GM12878 (cell line): ENCODE results near the gene LGI4. TPM values are rescaled to one million over a fixed set of nuclear protein-coding genes. Genes with fewer than 3 reads are reported as not detected.

ENCODE experiments used
- ATF7 ChIP-seq: fragments of 450-650 bp; IDR thresholded peaks from 2 replicates; pipeline ENCODE4 v1.6.1; 2016; ENCODE audit warnings: low read depth, mild to moderate bottlenecking
- BACH1 ChIP-seq: fragments of 450-650 bp; IDR thresholded peaks from 2 replicates; pipeline ENCODE4 v1.6.1; 2017; ENCODE audit warnings: mild to moderate bottlenecking, borderline replicate concordance
- BHLHE40 ChIP-seq, 2 experiments: fragments of 450-650 bp in 1 of 2; IDR thresholded peaks; 2 replicates each; pipeline ENCODE4 v1.6.1; 2011 to 2017; ENCODE audit warnings: low read depth in 2 of 2, borderline replicate concordance in 1 of 2, improper control_type of control experiment in 1 of 2, low read length in 1 of 2, mild to moderate bottlenecking in 1 of 2
- CHD2 ChIP-seq: IDR thresholded peaks from 2 replicates; pipeline ENCODE4 v1.6.1; 2011; ENCODE audit warnings: low read depth, low read length, improper control_type of control experiment, borderline replicate concordance
- CREM ChIP-seq: IDR thresholded peaks from 2 replicates; pipeline ENCODE4 v1.6.1; 2014; ENCODE audit warnings: antibody characterized with exemption, low read depth
- KDM1A ChIP-seq: fragments of 200-600 bp; sonication (generic); IDR thresholded peaks from 2 replicates; pipeline ENCODE4 v1.6.1; 2016; ENCODE audit warnings: borderline replicate concordance
- KLF5 ChIP-seq: fragments of 450-650 bp; IDR thresholded peaks from 2 replicates; pipeline ENCODE4 v1.6.1; 2014; ENCODE audit warnings: mild to moderate bottlenecking; ENCODE audit not compliant: partially characterized antibody
- POU2F2 ChIP-seq: IDR thresholded peaks from 3 replicates; pipeline ENCODE4 v1.6.1; 2011; ENCODE audit warnings: low read depth, mild to moderate bottlenecking, low read length, borderline replicate concordance
- RB1 ChIP-seq: fragments of 450-650 bp; formaldehyde crosslinking; IDR thresholded peaks from 2 replicates; pipeline ENCODE4 v1.6.1; 2017; ENCODE audit warnings: mild to moderate bottlenecking, borderline replicate concordance
- RELA ChIP-seq: fragments of 450-650 bp; IDR thresholded peaks from 2 replicates; pipeline ENCODE4 v1.8.0; 2014; ENCODE audit warnings: borderline replicate concordance; ENCODE audit not compliant: partially characterized antibody
- SMARCA5 ChIP-seq: fragments of 450-650 bp; IDR thresholded peaks from 2 replicates; pipeline ENCODE4 v1.6.1; 2017; ENCODE audit warnings: mild to moderate bottlenecking
- STAT3 ChIP-seq: IDR thresholded peaks from 2 replicates; pipeline ENCODE4 v1.6.1; 2011; ENCODE audit warnings: low read depth, low read length, improper control_type of control experiment
- YY1 ChIP-seq: IDR thresholded peaks from 2 replicates; pipeline ENCODE4 v1.6.1; 2011; ENCODE audit warnings: low read depth, mild to moderate bottlenecking, low read length
- ZBED1 ChIP-seq: IDR thresholded peaks from 2 replicates; pipeline ENCODE4 v1.6.1; 2016; ENCODE audit warnings: borderline replicate concordance
- ZNF217 ChIP-seq: fragments of 450-650 bp; IDR thresholded peaks from 2 replicates; pipeline ENCODE4 v1.6.1; 2017; ENCODE audit warnings: antibody characterized with exemption, mild to moderate bottlenecking
- ZNF24 ChIP-seq: fragments of 450-650 bp; IDR thresholded peaks from 2 replicates; pipeline ENCODE4 v1.6.1; 2017; ENCODE audit warnings: antibody characterized with exemption, mild to moderate bottlenecking
- ZNF274 ChIP-seq: IDR thresholded peaks from one replicate; pipeline ENCODE4 v1.8.0; 2011; ENCODE audit not compliant: insufficient read length, insufficient read depth
- polyA plus RNA-seq, 11 experiments: library from polyadenylated mRNA; depleted of rRNA in 4 of 11; unstranded in 6 of 11; stranded (reverse) in 5 of 11; fragments of >200 nt; fragmentation: Nextera tagmentation in 4 of 11; fragmentation: Illumina TruSeq in 1 of 11; extraction: Ambion mirVana in 4 of 11; extraction: Trizol in 1 of 11; gene quantifications; 1 replicate in 1 of 11; 2 replicates in 10 of 11; pipeline versions ENCODE4 v1.2.1 to v1.2.3, GENCODE V29; 2011 to 2016; ENCODE audit warnings: inconsistent platforms in 2 of 11, missing spikeins in 2 of 11, low read depth in 1 of 11
- total RNA-seq, 4 experiments: library from RNA; depleted of rRNA in 3 of 4; stranded (reverse); fragments of >200 nt in 3 of 4; fragmentation: Illumina TruSeq in 1 of 4; extraction: Trizol in 1 of 4; gene quantifications; 2 replicates each; pipeline versions ENCODE4 v1.2.1 to v1.2.3, GENCODE V29; 2013 to 2021
- TF ChIP-seq, protein P1 (sequence below): fragments of 450-650 bp; IDR thresholded peaks from 2 replicates; pipeline ENCODE4 v1.6.1; 2017; ENCODE audit warnings: mild to moderate bottlenecking, moderate library complexity
- TF ChIP-seq, protein P2 (sequence below): fragments of 450-650 bp; formaldehyde crosslinking; IDR thresholded peaks from 2 replicates; pipeline ENCODE4 v1.5.0; 2022; ENCODE audit warnings: mild to moderate bottlenecking, missing genetic modification characterization
- TF ChIP-seq, protein P3 (sequence below): fragments of 450-650 bp; IDR thresholded peaks from 2 replicates; pipeline ENCODE4 v1.6.1; 2017; ENCODE audit warnings: mild to moderate bottlenecking, moderate library complexity

The LGI4 gene
- total and polyA plus RNA-seq, 10 of the 15 experiments (the other 5 are each of a cell fraction or from before 2014, with no cell fraction given), result 0.11 TPM; not detected in 9

DNA sequence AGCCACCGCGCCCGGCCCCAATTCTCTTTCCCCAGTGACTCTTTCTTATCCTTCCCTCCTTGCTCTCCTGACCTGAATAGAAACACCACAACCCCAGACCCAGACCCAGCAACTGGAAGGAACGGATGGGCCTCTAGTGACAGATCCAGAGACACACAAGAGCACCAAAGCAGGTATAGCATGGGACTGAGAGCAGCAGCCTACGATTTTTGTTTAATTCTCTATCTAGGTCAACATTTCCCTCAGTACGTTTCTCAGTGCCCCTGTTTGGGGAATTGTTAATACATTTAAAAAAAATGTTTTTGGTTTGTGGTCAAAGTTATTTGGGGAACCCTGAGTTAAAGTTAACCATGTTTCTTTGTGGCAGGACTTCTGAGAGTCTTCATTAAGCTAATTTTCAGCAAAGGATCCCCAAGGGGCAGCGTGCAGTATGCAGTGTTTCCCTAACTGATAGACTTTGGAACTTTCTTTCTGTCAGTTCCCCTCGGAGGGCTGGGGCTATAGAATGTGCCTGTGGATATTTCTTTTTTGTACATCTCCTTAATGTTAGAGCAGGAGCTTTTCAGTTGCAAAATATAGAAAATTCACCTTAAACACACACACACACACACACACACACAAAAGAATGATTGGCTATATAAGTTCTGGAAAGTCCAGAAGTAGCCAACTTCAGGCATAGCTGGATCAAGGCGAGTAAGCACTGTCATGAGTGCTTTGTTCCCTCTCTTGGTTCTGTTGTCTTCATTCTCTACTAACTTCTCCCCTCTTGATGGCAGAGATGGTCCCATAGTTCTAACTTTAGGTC is 26.0 kb upstream of the LGI4 start (continued):
- TF ChIP-seq, protein P1, sequence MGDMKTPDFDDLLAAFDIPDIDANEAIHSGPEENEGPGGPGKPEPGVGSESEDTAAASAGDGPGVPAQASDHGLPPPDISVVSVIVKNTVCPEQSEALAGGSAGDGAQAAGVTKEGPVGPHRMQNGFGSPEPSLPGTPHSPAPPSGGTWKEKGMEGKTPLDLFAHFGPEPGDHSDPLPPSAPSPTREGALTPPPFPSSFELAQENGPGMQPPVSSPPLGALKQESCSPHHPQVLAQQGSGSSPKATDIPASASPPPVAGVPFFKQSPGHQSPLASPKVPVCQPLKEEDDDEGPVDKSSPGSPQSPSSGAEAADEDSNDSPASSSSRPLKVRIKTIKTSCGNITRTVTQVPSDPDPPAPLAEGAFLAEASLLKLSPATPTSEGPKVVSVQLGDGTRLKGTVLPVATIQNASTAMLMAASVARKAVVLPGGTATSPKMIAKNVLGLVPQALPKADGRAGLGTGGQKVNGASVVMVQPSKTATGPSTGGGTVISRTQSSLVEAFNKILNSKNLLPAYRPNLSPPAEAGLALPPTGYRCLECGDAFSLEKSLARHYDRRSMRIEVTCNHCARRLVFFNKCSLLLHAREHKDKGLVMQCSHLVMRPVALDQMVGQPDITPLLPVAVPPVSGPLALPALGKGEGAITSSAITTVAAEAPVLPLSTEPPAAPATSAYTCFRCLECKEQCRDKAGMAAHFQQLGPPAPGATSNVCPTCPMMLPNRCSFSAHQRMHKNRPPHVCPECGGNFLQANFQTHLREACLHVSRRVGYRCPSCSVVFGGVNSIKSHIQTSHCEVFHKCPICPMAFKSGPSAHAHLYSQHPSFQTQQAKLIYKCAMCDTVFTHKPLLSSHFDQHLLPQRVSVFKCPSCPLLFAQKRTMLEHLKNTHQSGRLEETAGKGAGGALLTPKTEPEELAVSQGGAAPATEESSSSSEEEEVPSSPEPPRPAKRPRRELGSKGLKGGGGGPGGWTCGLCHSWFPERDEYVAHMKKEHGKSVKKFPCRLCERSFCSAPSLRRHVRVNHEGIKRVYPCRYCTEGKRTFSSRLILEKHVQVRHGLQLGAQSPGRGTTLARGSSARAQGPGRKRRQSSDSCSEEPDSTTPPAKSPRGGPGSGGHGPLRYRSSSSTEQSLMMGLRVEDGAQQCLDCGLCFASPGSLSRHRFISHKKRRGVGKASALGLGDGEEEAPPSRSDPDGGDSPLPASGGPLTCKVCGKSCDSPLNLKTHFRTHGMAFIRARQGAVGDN, result no peak
- TF ChIP-seq POU2F2 (no peak), SMARCA5 (no peak), ZNF217 (no peak), ZBED1 (no peak), KDM1A (no peak), CREM (no peak), CHD2 (no peak), ZNF274 (no peak), YY1 (no peak), RB1 (no peak), ATF7 (no peak), BACH1 (no peak; the same call in 1 of the 2 replicates), KLF5 (no peak), STAT3 (no peak), RELA (no peak), ZNF24 (peak; percentile 76; the same call in 1 of the 2 replicates), BHLHE40 (IDR thresholded peaks at IDR 0.05; ENCODE audit: borderline replicate concordance in 1 of 2, low read depth in 2 of 2, low read length in 1 of 2) (peak; percentile 45 to 55; a peak in 3 of 4 replicates)
- TF ChIP-seq, protein P2, sequence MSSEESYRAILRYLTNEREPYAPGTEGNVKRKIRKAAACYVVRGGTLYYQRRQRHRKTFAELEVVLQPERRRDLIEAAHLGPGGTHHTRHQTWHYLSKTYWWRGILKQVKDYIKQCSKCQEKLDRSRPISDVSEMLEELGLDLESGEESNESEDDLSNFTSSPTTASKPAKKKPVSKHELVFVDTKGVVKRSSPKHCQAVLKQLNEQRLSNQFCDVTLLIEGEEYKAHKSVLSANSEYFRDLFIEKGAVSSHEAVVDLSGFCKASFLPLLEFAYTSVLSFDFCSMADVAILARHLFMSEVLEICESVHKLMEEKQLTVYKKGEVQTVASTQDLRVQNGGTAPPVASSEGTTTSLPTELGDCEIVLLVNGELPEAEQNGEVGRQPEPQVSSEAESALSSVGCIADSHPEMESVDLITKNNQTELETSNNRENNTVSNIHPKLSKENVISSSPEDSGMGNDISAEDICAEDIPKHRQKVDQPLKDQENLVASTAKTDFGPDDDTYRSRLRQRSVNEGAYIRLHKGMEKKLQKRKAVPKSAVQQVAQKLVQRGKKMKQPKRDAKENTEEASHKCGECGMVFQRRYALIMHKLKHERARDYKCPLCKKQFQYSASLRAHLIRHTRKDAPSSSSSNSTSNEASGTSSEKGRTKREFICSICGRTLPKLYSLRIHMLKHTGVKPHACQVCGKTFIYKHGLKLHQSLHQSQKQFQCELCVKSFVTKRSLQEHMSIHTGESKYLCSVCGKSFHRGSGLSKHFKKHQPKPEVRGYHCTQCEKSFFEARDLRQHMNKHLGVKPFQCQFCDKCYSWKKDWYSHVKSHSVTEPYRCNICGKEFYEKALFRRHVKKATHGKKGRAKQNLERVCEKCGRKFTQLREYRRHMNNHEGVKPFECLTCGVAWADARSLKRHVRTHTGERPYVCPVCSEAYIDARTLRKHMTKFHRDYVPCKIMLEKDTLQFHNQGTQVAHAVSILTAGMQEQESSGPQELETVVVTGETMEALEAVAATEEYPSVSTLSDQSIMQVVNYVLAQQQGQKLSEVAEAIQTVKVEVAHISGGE, result no peak
- TF ChIP-seq, protein P3, sequence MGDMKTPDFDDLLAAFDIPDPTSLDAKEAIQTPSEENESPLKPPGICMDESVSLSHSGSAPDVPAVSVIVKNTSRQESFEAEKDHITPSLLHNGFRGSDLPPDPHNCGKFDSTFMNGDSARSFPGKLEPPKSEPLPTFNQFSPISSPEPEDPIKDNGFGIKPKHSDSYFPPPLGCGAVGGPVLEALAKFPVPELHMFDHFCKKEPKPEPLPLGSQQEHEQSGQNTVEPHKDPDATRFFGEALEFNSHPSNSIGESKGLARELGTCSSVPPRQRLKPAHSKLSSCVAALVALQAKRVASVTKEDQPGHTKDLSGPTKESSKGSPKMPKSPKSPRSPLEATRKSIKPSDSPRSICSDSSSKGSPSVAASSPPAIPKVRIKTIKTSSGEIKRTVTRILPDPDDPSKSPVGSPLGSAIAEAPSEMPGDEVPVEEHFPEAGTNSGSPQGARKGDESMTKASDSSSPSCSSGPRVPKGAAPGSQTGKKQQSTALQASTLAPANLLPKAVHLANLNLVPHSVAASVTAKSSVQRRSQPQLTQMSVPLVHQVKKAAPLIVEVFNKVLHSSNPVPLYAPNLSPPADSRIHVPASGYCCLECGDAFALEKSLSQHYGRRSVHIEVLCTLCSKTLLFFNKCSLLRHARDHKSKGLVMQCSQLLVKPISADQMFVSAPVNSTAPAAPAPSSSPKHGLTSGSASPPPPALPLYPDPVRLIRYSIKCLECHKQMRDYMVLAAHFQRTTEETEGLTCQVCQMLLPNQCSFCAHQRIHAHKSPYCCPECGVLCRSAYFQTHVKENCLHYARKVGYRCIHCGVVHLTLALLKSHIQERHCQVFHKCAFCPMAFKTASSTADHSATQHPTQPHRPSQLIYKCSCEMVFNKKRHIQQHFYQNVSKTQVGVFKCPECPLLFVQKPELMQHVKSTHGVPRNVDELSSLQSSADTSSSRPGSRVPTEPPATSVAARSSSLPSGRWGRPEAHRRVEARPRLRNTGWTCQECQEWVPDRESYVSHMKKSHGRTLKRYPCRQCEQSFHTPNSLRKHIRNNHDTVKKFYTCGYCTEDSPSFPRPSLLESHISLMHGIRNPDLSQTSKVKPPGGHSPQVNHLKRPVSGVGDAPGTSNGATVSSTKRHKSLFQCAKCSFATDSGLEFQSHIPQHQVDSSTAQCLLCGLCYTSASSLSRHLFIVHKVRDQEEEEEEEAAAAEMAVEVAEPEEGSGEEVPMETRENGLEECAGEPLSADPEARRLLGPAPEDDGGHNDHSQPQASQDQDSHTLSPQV, result no peak
